ENCODE measurements around the gene MBD6.
"Not testable (repeated sequence)": the region's sequence is repeated elsewhere in the genome, so short reads cannot be mapped to it uniquely, and the experiment has no call there.

Gene MBD6

GRCh38 chr12:57513677-57514076 is 8.9 kb upstream of the MBD6 start:
- in situ Hi-C loops (cut with MboI; ENCODE audit: low sequenced_read_pairs): not testable (repeated sequence)

- in situ Hi-C loops (cut with MboI; ENCODE audit: low sequenced_read_pairs): not testable (repeated sequence)
Measured at GRCh38 chr12:57514246-57514645, 8.4 kb upstream of the MBD6 start.

- in situ Hi-C loops (cut with MboI; ENCODE audit: low sequenced_read_pairs): no loop called here
Measured at GRCh38 chr12:57514720-57515407, 7.8 kb upstream of the MBD6 start.

- in situ Hi-C loops (cut with MboI; ENCODE audit: low sequenced_read_pairs): no loop called here
Measured at GRCh38 chr12:57515408-57515933, 7.2 kb upstream of the MBD6 start.

GRCh38 chr12:57515934-57516541 is 6.6 kb upstream of the MBD6 start:
- in situ Hi-C loops (cut with MboI; ENCODE audit: low sequenced_read_pairs): no loop called here

GRCh38 chr12:57516617-57517153 is 5.9 kb upstream of the MBD6 start:
- in situ Hi-C loops (cut with MboI; ENCODE audit: low sequenced_read_pairs): no loop called here

GRCh38 chr12:57517187-57517586 is 5.4 kb upstream of the MBD6 start:
- in situ Hi-C loops (cut with MboI; ENCODE audit: low sequenced_read_pairs): no loop called here

GRCh38 chr12:57517718-57518117 is 4.9 kb upstream of the MBD6 start:
- in situ Hi-C loops (cut with MboI; ENCODE audit: low sequenced_read_pairs): not testable (repeated sequence)

- in situ Hi-C loops (cut with MboI; ENCODE audit: low sequenced_read_pairs): no loop called here
Measured at GRCh38 chr12:57518176-57518919, 4.3 kb upstream of the MBD6 start.

GRCh38 chr12:57518920-57519795 is 3.5 kb upstream of the MBD6 start:
- in situ Hi-C loops (cut with MboI; ENCODE audit: low sequenced_read_pairs): no loop called here

GRCh38 chr12:57519796-57520052 is 2.9 kb upstream of the MBD6 start:
- in situ Hi-C loops (cut with MboI; ENCODE audit: low sequenced_read_pairs): no loop called here

- in situ Hi-C loops (cut with MboI; ENCODE audit: low sequenced_read_pairs): no loop called here
Measured at GRCh38 chr12:57520053-57520818, 2.4 kb upstream of the MBD6 start, which contains the start of gene DDIT3. DDIT3 (minus strand) TSS chr12:57520514; CDS start chr12:57517406, 3,108 bp downstream.

- in situ Hi-C loops (cut with MboI; ENCODE audit: low sequenced_read_pairs): no loop called here
Measured at GRCh38 chr12:57521525-57522010, 1.1 kb upstream of the MBD6 start.

- in situ Hi-C loops (cut with MboI; ENCODE audit: low sequenced_read_pairs): no loop called here
Measured at GRCh38 chr12:57522887-57523705, 472 bp downstream of the MBD6 start.

- in situ Hi-C loops (cut with MboI; ENCODE audit: low sequenced_read_pairs): no loop called here
Measured at GRCh38 chr12:57523706-57524614, 1.3 kb downstream of the MBD6 start.

GRCh38 chr12:57524814-57525614 is 2.4 kb downstream of the MBD6 start:
- in situ Hi-C loops (cut with MboI; ENCODE audit: low sequenced_read_pairs): no loop called here

All from HL-60/S4 treated with retinoic acid at 250 ng/mL for 4 days and 3 days (cell line).